ENCODE results near the gene PARP6.

PARP6 gene

GRCh38 chr15:72272213-72272996 lies at the start of gene PARP6:
Gene PARP6, minus strand, starts transcription at chr15:72272554. Its CDS starts 5,077 bp downstream, at chr15:72267477.
- peak; percentile 98 for DNase-seq (ENCODE audit: low read depth)

GRCh38 chr15:72319985-72320671 lies 47.8 kb upstream of the PARP6 start, which contains the start of gene CELF6:
Gene CELF6, minus strand, starts transcription at chr15:72320157. Its CDS starts 283 bp downstream, at chr15:72319874.
- peak; percentile 71 for DNase-seq (ENCODE audit: low read depth)

GRCh38 chr15:72319360-72319984 lies 47.1 kb upstream of the PARP6 start:
- DNase-seq (ENCODE audit: low read depth) = peak; percentile 41

- DNase-seq (ENCODE audit: low read depth) = no peak
These were observed 46.1 kb upstream of the PARP6 start for GRCh38 chr15:72318408-72318942.

- DNase-seq (ENCODE audit: low read depth) = no peak
These were observed 43.5 kb upstream of the PARP6 start for GRCh38 chr15:72315706-72316370.

- no peak for DNase-seq (ENCODE audit: low read depth)
These were observed 41.5 kb upstream of the PARP6 start for GRCh38 chr15:72313881-72314280.

GRCh38 chr15:72313448-72313840 lies 41.1 kb upstream of the PARP6 start:
- DNase-seq (ENCODE audit: low read depth) = no peak

- DNase-seq (ENCODE audit: low read depth) = peak; percentile 55
These were observed 40.5 kb upstream of the PARP6 start for GRCh38 chr15:72312605-72313447.

GRCh38 chr15:72307026-72307425 lies 34.7 kb upstream of the PARP6 start:
- no peak for DNase-seq (ENCODE audit: low read depth)

- DNase-seq (ENCODE audit: low read depth) = peak; percentile 30
These were observed 33.9 kb upstream of the PARP6 start for GRCh38 chr15:72306211-72306785.

GRCh38 chr15:72304596-72304995 lies 32.2 kb upstream of the PARP6 start:
- DNase-seq (ENCODE audit: low read depth) = no peak

- DNase-seq (ENCODE audit: low read depth) = peak; percentile 61
These were observed 30.6 kb upstream of the PARP6 start for GRCh38 chr15:72302955-72303354.

- no peak for DNase-seq (ENCODE audit: low read depth)
These were observed 17.4 kb upstream of the PARP6 start for GRCh38 chr15:72289597-72290325.

GRCh38 chr15:72288796-72289596 lies 16.6 kb upstream of the PARP6 start:
- no peak for DNase-seq (ENCODE audit: low read depth)

GRCh38 chr15:72285927-72286516 lies 13.7 kb upstream of the PARP6 start:
- peak; percentile 44 for DNase-seq (ENCODE audit: low read depth)

GRCh38 chr15:72285402-72285801 lies 13.0 kb upstream of the PARP6 start:
- DNase-seq (ENCODE audit: low read depth) = no peak

GRCh38 chr15:72284781-72285180 lies 12.4 kb upstream of the PARP6 start:
- DNase-seq (ENCODE audit: low read depth) = peak; percentile 38

- peak; percentile 41 for DNase-seq (ENCODE audit: low read depth)
These were observed 9.4 kb upstream of the PARP6 start for GRCh38 chr15:72281713-72282112.

- no peak for DNase-seq (ENCODE audit: low read depth)
These were observed 8.4 kb upstream of the PARP6 start for GRCh38 chr15:72280751-72281150.

Data from amniotic epithelial cell (primary cell).